Neural crest cell (in vitro differentiated cells): ENCODE measurements around the gene MRPL42. TPM values are rescaled to one million over a fixed set of nuclear protein-coding genes. Genes with fewer than 3 reads are reported as not detected.

Experiments
- DNase-seq: peaks from one replicate; pipeline ENCODE4 v3.0.0; 2021; ENCODE audit warnings: low read depth, mixed read lengths, low spot score
- H3K27ac Mint-ChIP-seq: one replicate; pipeline ENCODE4 v1.8.0; 2021; ENCODE audit warnings: mild to moderate bottlenecking, mixed read lengths; ENCODE audit not compliant: unreplicated experiment
- H3K27me3 Mint-ChIP-seq: 2 replicates; pipeline ENCODE4 v1.8.0; 2021; ENCODE audit warnings: low read depth, mild to moderate bottlenecking, mixed read lengths
- H3K36me3 Mint-ChIP-seq: 2 replicates; pipeline ENCODE4 v1.8.0; 2021; ENCODE audit warnings: low read depth, mild to moderate bottlenecking, mixed read lengths
- H3K4me1 Mint-ChIP-seq: 2 replicates; pipeline ENCODE4 v1.8.0; 2021; ENCODE audit warnings: mixed read lengths
- H3K4me3 Mint-ChIP-seq: one replicate; pipeline ENCODE4 v1.8.0; 2021; ENCODE audit warnings: mild to moderate bottlenecking, mixed read lengths
- H3K9me3 Mint-ChIP-seq: 2 replicates; pipeline ENCODE4 v1.8.0; 2021; ENCODE audit warnings: mixed read lengths
- total RNA-seq: library from RNA; stranded (reverse); gene quantifications from 2 replicates; pipeline ENCODE4 v1.2.1, GENCODE V29; 2021
- TF ChIP-seq, protein P1 (sequence below): fragments of 200-600 bp; sonication (generic); conservative IDR thresholded peaks from 2 replicates; pipeline ENCODE4 v1.5.0; 2021; ENCODE audit warnings: antibody characterized with exemption, mild to moderate bottlenecking

MRPL42 gene
- total RNA-seq, 1 donor from 2014 or later, result 117 TPM

DNA sequence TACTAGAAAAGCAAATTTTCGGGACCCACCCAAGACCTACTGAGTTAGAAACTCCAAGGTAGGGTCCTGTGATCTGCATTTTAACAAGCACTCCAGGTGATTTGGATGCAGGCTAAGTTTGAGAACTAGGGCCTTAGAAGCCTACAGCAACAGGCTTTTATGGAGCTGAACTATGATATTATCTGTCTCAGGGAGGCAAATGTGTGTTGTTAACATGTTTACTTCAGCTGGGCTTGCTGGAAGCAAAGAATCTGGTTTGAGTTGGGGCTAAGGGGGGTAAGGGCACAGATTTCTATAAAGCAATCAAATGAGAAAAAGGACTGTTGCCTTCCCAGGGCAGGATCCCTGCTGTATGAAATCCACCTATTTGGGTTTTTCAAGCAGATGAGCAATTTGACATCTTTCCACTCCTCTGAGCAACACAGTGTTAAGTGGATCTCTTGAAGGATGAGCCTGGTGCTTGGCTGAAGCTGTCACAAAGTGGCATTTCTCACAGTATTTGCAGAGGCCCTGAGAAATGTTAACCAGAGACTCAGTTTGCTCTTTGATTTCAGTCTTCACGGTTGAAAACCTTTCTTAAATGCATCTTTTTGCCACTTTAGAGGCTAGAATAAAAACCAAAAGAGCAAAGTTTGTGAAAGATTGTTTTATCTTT, 68.9 kb downstream of the MRPL42 start:
- Mint-ChIP-seq H3K9me3 (no peaks in the 10 kb centered on the region), H3K27ac (no peak overlapping the region), H3K27me3 (no peaks in the 10 kb centered on the region), H3K4me1 (no peaks in the 10 kb centered on the region), H3K4me3 (no peak overlapping the region), H3K36me3 (no peaks in the 10 kb centered on the region)
- DNase-seq, result no peak
- TF ChIP-seq, protein P1, sequence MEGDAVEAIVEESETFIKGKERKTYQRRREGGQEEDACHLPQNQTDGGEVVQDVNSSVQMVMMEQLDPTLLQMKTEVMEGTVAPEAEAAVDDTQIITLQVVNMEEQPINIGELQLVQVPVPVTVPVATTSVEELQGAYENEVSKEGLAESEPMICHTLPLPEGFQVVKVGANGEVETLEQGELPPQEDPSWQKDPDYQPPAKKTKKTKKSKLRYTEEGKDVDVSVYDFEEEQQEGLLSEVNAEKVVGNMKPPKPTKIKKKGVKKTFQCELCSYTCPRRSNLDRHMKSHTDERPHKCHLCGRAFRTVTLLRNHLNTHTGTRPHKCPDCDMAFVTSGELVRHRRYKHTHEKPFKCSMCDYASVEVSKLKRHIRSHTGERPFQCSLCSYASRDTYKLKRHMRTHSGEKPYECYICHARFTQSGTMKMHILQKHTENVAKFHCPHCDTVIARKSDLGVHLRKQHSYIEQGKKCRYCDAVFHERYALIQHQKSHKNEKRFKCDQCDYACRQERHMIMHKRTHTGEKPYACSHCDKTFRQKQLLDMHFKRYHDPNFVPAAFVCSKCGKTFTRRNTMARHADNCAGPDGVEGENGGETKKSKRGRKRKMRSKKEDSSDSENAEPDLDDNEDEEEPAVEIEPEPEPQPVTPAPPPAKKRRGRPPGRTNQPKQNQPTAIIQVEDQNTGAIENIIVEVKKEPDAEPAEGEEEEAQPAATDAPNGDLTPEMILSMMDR, result no peak

DNA sequence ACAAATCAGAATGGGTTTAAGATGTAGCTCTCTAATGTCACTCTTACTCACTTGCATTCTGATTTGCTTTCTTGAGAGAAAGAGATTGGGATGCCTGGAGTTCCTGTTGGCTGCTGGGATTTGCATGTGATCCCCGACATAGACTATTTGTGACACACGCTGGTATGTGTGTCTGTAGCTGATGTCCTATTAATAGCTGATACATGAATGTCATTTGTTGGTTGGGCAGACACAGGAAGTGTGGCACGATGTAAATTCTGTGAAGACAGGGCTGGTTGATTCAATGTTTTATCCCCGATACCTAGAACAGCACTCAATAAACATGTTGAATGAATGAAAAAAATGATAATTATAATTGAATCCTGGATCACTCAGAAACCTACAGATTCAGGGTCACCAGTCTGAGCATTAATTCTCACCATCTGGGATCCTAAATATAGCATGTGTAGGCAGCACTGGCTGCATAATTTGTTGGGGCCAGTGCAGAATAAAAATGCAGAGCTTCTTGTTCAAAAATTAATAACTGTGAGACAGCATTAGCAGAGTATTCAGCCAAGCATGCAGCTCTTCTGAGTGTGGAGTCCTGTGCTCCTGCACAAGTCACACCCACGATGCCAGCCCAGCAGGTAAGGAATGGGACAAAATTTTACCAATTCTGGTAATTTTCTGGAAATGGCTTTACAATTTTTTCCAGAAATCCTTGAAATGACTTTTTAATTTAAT, 69.6 kb downstream of the MRPL42 start:
- H3K9me3 Mint-ChIP-seq, result no peaks in the 10 kb centered on the region
- TF ChIP-seq, protein P1, result no peak
- H3K27ac Mint-ChIP-seq, result no peak overlapping the region
- H3K4me3 Mint-ChIP-seq, result no peak overlapping the region
- no peak for DNase-seq
- no peaks in the 10 kb centered on the region for H3K36me3 Mint-ChIP-seq
- no peaks in the 10 kb centered on the region for H3K4me1 Mint-ChIP-seq
- H3K27me3 Mint-ChIP-seq, result no peaks in the 10 kb centered on the region

DNA sequence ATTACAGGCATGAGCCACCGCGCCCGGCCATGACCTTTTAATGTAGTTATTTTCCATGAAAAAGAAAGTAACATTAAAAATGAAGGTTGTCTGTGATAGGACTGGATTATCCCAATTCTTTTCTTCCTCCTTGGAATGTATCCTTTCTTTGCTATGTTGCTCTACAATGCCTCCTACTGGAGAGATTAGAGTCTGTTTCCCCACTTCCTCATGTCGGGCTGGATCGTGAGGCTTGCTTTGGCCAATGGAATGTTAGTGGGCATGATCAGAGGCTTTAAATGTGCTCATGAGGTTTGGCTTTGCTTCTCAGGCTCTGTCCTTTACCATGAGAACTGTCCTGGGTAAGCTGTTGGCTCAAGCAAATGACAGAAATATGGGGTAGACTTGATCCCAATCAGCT, 70.5 kb downstream of the MRPL42 start:
- no peaks in the 10 kb centered on the region for H3K9me3 Mint-ChIP-seq
- no peaks in the 10 kb centered on the region for H3K36me3 Mint-ChIP-seq
- H3K27ac Mint-ChIP-seq, result no peak overlapping the region
- H3K4me1 Mint-ChIP-seq, result no peaks in the 10 kb centered on the region
- TF ChIP-seq, protein P1, result no peak
- H3K4me3 Mint-ChIP-seq, result no peak overlapping the region
- DNase-seq, result no peak
- H3K27me3 Mint-ChIP-seq, result no peaks in the 10 kb centered on the region

DNA sequence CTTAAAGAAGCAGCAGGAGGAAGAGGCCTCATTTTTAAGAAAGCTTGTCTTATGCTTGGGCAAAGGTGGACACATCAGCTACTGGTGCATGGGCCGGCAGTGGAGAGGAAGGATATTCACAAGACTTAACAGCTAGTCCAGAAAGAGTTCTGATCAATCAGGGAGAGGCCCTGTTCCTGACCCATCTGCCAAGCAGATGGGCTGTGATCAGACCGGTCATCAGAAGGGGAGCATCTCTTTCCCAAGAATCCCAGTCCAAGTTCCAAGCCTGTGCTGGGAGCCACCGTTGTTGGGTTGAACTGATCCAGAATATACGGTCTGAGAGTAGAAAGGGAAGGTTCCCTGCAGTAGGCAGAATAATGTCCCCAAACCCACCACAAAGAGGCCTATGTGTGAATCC, 72.5 kb downstream of the MRPL42 start:
- DNase-seq, result no peak
- no peak overlapping the region for H3K4me3 Mint-ChIP-seq

DNA sequence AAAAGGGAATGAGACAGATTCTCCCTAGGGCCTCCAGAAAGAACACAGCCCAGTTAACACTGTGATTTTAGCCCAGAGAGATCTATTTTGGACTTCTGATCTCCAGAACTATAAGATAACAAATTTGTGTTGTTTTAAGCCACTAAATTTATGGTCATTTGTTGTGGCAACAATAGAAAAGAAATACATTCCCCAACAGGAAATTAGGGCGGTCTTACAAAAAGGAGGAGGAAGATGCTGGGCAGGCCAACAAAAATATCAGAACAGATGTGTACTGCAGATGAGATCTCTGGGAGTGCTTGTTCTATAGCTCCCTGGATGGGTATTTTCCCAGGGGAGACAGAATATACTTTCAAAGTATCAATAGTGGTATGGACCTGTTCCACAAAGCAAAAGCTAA, 73.2 kb downstream of the MRPL42 start:
- TF ChIP-seq, protein P1, result no peak
- H3K4me3 Mint-ChIP-seq, result no peak overlapping the region
- no peaks in the 10 kb centered on the region for H3K9me3 Mint-ChIP-seq
- DNase-seq, result no peak
- H3K36me3 Mint-ChIP-seq, result peaks cover 5% of the 10 kb centered on the region
- no peaks in the 10 kb centered on the region for H3K4me1 Mint-ChIP-seq
- H3K27ac Mint-ChIP-seq, result no peak overlapping the region
- no peaks in the 10 kb centered on the region for H3K27me3 Mint-ChIP-seq

More for the DNA sequence above, 72.5 kb downstream of the MRPL42 start:
- Mint-ChIP-seq H3K36me3 (peaks cover 5% of the 10 kb centered on the region), H3K9me3 (no peaks in the 10 kb centered on the region), H3K4me1 (no peaks in the 10 kb centered on the region), H3K27me3 (no peaks in the 10 kb centered on the region), H3K27ac (no peak overlapping the region)
- TF ChIP-seq, protein P1, result no peak
